Neural cell (in vitro differentiated cells): ENCODE results near the gene RTN4. TPM values are rescaled to one million over a fixed set of nuclear protein-coding genes. Genes with fewer than 3 reads are reported as not detected.

Experiments used
- H2AFZ ChIP-seq: fragments of 200-600, 300-800 bp; sonication (generic), shearing (Covaris generic); 2 replicates; pipeline ENCODE4 v1.6.0; 2014; ENCODE audit warnings: low read depth, mild to moderate bottlenecking, antibody characterized with exemption, low read length, moderate library complexity
- H3F3A ChIP-seq: fragments of 200-600 bp; shearing (Covaris generic); 2 replicates; pipeline ENCODE4 v1.6.1; 2016; ENCODE audit warnings: mild to moderate bottlenecking, moderate library complexity, mixed read lengths, antibody characterized with exemption, low read length; ENCODE audit not compliant: insufficient read depth, poor library complexity, severe bottlenecking
- H3K27ac ChIP-seq: fragments of 200-600, 300-800 bp; sonication (generic), shearing (Covaris generic); 2 replicates; pipeline ENCODE4 v1.5.1; 2014; ENCODE audit warnings: mild to moderate bottlenecking, low read length, moderate library complexity
- H3K27me3 ChIP-seq: fragments of 300-800, 200-600 bp; sonication (generic), shearing (Covaris generic); 2 replicates; pipeline ENCODE4 v1.6.0; 2014; ENCODE audit warnings: mild to moderate bottlenecking, low read depth, low read length, moderate library complexity; ENCODE audit not compliant: insufficient read depth
- H3K36me3 ChIP-seq: fragments of 300-800, 200-600 bp; sonication (generic), shearing (Covaris generic); 2 replicates; pipeline ENCODE4 v1.5.1; 2014; ENCODE audit warnings: mild to moderate bottlenecking, antibody characterized with exemption, low read length, moderate library complexity; ENCODE audit not compliant: insufficient read depth
- H3K4me2 ChIP-seq: fragments of 300-800, 200-600 bp; sonication (generic), shearing (Covaris generic); 2 replicates; pipeline ENCODE4 v1.6.0; 2014; ENCODE audit warnings: mild to moderate bottlenecking, low read length
- H3K4me3 ChIP-seq: fragments of 300-800, 200-600 bp; sonication (generic), shearing (Covaris generic); 2 replicates; pipeline ENCODE4 v1.5.1; 2014; ENCODE audit warnings: mild to moderate bottlenecking, low read length, moderate library complexity
- H3K79me2 ChIP-seq: fragments of 200-600 bp; shearing (Covaris generic); replicated peaks from 2 replicates; pipeline ENCODE4 v1.6.0; 2014; ENCODE audit warnings: mild to moderate bottlenecking, low read length, moderate library complexity; ENCODE audit not compliant: insufficient read depth
- H3K9ac ChIP-seq: fragments of 300-800, 200-600 bp; sonication (generic), shearing (Covaris generic); 2 replicates; pipeline ENCODE4 v1.6.1; 2016; ENCODE audit warnings: mild to moderate bottlenecking, low read length, mixed read lengths
- H3K9me2 ChIP-seq: fragments of 200-600 bp; shearing (Covaris generic); 2 replicates; pipeline ENCODE4 v1.6.1; 2016; ENCODE audit warnings: mild to moderate bottlenecking, low read length, mixed read lengths; ENCODE audit not compliant: insufficient read depth
- H3K9me3 ChIP-seq: fragments of 200-600, 300-800 bp; sonication (generic), shearing (Covaris generic); 2 replicates; pipeline ENCODE4 v1.6.1; 2016; ENCODE audit warnings: mild to moderate bottlenecking, mixed run types, low read length, moderate library complexity, mixed read lengths
- H4K20me1 ChIP-seq: fragments of 200-600 bp; shearing (Covaris generic); 2 replicates; pipeline ENCODE4 v1.6.1; 2016; ENCODE audit warnings: mild to moderate bottlenecking, mixed run types; ENCODE audit not compliant: insufficient read depth
- EP300 ChIP-seq: fragments of 450-650 bp; conservative IDR thresholded peaks from 2 replicates; pipeline ENCODE4 v1.6.1; 2014; ENCODE audit warnings: antibody characterized with exemption, mild to moderate bottlenecking, moderate library complexity; ENCODE audit not compliant: poor library complexity, severe bottlenecking
- EZH2 ChIP-seq: fragments of 200-600, 300-800 bp; shearing (Covaris generic), sonication (generic); IDR thresholded peaks from 2 replicates; pipeline ENCODE4 v1.6.1; 2014; ENCODE audit warnings: antibody characterized with exemption, low read length, borderline replicate concordance, mild to moderate bottlenecking; ENCODE audit not compliant: insufficient read depth, poor library complexity, severe bottlenecking
- MXI1 ChIP-seq: fragments of 450-650 bp; conservative IDR thresholded peaks from 2 replicates; pipeline ENCODE4 v1.6.1; 2014; ENCODE audit warnings: antibody characterized with exemption, mild to moderate bottlenecking; ENCODE audit not compliant: poor library complexity, severe bottlenecking
- POLR2AphosphoS5 ChIP-seq: IDR thresholded peaks from 2 replicates; pipeline ENCODE4 v1.6.1; 2012
- RAD21 ChIP-seq: fragments of 450-650 bp; conservative IDR thresholded peaks from 2 replicates; pipeline ENCODE4 v1.6.1; 2014; ENCODE audit warnings: antibody characterized with exemption, mild to moderate bottlenecking, moderate library complexity
- SMC3 ChIP-seq: fragments of 450-650 bp; conservative IDR thresholded peaks from 2 replicates; pipeline ENCODE4 v1.6.1; 2014; ENCODE audit warnings: antibody characterized with exemption, mild to moderate bottlenecking, moderate library complexity; ENCODE audit not compliant: poor library complexity
- TAF1 ChIP-seq: IDR thresholded peaks from 2 replicates; pipeline ENCODE4 v1.6.1; 2012; ENCODE audit warnings: low read depth
- polyA plus RNA-seq: library from polyadenylated mRNA; depleted of rRNA; stranded (reverse); fragments of >200 nt; gene quantifications from 2 replicates; pipeline ENCODE4 v1.2.3, GENCODE V29; 2014
- TF ChIP-seq, protein P1 (sequence below): fragments of 450-650 bp; IDR thresholded peaks from 2 replicates; pipeline ENCODE4 v1.5.1; 2014; ENCODE audit warnings: antibody characterized with exemption, mild to moderate bottlenecking, moderate library complexity; ENCODE audit not compliant: poor library complexity, severe bottlenecking
- TF ChIP-seq, protein P2 (sequence below): IDR thresholded peaks from 2 replicates; pipeline ENCODE4 v1.6.1; 2012; ENCODE audit warnings: borderline replicate concordance

RTN4 gene
- polyA plus RNA-seq, 1 donor from 2014 or later = 582 TPM

DNA sequence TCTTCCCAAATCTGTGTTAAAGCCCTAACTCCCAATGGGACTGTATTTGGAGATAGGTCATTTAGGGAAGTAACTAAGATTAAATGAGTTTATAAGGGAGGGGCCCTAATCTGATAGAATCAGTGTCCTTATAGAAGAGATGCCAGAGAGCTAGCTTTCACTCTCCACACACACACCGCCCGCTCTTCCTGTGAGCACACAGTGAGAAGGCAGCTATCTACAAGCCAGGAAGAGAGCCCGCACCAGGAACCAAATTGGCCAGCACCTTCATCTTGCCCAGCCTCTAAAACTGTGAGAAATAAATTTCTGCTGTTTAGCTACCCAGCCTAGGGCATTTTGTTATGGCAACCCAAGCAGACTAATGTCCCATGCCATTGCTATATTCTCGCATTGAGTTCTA, 125.2 kb downstream of the RTN4 start:
- TF ChIP-seq, protein P1, sequence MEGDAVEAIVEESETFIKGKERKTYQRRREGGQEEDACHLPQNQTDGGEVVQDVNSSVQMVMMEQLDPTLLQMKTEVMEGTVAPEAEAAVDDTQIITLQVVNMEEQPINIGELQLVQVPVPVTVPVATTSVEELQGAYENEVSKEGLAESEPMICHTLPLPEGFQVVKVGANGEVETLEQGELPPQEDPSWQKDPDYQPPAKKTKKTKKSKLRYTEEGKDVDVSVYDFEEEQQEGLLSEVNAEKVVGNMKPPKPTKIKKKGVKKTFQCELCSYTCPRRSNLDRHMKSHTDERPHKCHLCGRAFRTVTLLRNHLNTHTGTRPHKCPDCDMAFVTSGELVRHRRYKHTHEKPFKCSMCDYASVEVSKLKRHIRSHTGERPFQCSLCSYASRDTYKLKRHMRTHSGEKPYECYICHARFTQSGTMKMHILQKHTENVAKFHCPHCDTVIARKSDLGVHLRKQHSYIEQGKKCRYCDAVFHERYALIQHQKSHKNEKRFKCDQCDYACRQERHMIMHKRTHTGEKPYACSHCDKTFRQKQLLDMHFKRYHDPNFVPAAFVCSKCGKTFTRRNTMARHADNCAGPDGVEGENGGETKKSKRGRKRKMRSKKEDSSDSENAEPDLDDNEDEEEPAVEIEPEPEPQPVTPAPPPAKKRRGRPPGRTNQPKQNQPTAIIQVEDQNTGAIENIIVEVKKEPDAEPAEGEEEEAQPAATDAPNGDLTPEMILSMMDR = no peak
- no peak for TF ChIP-seq POLR2AphosphoS5
- TF ChIP-seq RAD21 = no peak
- TF ChIP-seq MXI1 = no peak
- no peak for TF ChIP-seq EZH2
- no peak for TF ChIP-seq SMC3
- no peak for TF ChIP-seq EP300
- TF ChIP-seq, protein P2, sequence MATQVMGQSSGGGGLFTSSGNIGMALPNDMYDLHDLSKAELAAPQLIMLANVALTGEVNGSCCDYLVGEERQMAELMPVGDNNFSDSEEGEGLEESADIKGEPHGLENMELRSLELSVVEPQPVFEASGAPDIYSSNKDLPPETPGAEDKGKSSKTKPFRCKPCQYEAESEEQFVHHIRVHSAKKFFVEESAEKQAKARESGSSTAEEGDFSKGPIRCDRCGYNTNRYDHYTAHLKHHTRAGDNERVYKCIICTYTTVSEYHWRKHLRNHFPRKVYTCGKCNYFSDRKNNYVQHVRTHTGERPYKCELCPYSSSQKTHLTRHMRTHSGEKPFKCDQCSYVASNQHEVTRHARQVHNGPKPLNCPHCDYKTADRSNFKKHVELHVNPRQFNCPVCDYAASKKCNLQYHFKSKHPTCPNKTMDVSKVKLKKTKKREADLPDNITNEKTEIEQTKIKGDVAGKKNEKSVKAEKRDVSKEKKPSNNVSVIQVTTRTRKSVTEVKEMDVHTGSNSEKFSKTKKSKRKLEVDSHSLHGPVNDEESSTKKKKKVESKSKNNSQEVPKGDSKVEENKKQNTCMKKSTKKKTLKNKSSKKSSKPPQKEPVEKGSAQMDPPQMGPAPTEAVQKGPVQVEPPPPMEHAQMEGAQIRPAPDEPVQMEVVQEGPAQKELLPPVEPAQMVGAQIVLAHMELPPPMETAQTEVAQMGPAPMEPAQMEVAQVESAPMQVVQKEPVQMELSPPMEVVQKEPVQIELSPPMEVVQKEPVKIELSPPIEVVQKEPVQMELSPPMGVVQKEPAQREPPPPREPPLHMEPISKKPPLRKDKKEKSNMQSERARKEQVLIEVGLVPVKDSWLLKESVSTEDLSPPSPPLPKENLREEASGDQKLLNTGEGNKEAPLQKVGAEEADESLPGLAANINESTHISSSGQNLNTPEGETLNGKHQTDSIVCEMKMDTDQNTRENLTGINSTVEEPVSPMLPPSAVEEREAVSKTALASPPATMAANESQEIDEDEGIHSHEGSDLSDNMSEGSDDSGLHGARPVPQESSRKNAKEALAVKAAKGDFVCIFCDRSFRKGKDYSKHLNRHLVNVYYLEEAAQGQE = no peak
- no peak overlapping the region for H3K4me2 ChIP-seq
- no peaks in the 10 kb centered on the region for H3K9me3 ChIP-seq
- H3K36me3 ChIP-seq = no peaks in the 10 kb centered on the region
- H3K79me2 ChIP-seq = no peaks in the 10 kb centered on the region
- H3K27ac ChIP-seq = no peak overlapping the region
- no peak overlapping the region for H3K4me3 ChIP-seq
- no peaks in the 10 kb centered on the region for H3K9me2 ChIP-seq
- H2AFZ ChIP-seq = no peak overlapping the region
- H4K20me1 ChIP-seq = no peaks in the 10 kb centered on the region
- no peaks in the 10 kb centered on the region for H3K27me3 ChIP-seq
- H3K9ac ChIP-seq = no peak overlapping the region
- H3F3A ChIP-seq = no peaks in the 10 kb centered on the region

DNA sequence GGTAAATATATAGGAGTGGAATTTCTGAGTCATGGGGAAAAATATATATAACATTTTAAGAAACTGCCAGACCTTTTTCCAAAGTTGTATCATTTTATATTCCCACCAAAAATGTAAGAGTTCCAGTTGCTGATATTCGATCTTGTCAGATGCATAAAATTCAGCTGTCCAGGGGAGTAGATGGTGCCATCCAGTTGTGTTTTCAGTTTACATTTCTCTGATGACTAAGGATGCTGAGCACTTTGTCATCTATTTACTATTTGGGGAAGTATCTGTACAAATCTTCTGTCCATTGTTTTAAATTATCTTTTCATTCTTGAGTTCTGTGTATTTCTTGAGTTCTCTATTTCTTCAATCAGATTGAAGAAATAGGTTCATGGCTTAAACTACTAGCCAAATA, 126.1 kb downstream of the RTN4 start:
- Histone ChIP-seq H3K9ac (no peak overlapping the region), H3F3A (no peaks in the 10 kb centered on the region), H3K27ac (no peak overlapping the region), H2AFZ (no peak overlapping the region), H3K4me3 (no peak overlapping the region), H3K4me2 (no peak overlapping the region), H3K27me3 (no peaks in the 10 kb centered on the region), H3K9me3 (no peaks in the 10 kb centered on the region), H4K20me1 (no peaks in the 10 kb centered on the region), H3K79me2 (no peaks in the 10 kb centered on the region), H3K36me3 (no peaks in the 10 kb centered on the region), H3K9me2 (no peaks in the 10 kb centered on the region)
- TF ChIP-seq, protein P2 = no peak
- no peak for TF ChIP-seq EP300
- no peak for TF ChIP-seq MXI1
- TF ChIP-seq SMC3 = no peak
- no peak for TF ChIP-seq POLR2AphosphoS5
- TF ChIP-seq RAD21 = no peak
- TF ChIP-seq EZH2 = no peak
- no peak for TF ChIP-seq TAF1
- TF ChIP-seq, protein P1 = no peak
